K562 (cell line): ENCODE data around the gene TPGS1. TPM values are rescaled to one million over a fixed set of nuclear protein-coding genes. Genes with fewer than 3 reads are reported as not detected.

Source experiments
- DACH1 ChIP-seq: fragments of 450-650 bp; IDR thresholded peaks from 2 replicates; pipeline ENCODE4 v1.6.1; 2018; ENCODE audit not compliant: partially characterized antibody
- E2F6 ChIP-seq, 2 experiments: IDR thresholded peaks; 2 replicates each; pipeline ENCODE4 v1.6.1; 2011; ENCODE audit warnings: borderline replicate concordance in 1 of 2, control low read depth in 1 of 2, low read depth in 1 of 2, low read length in 1 of 2, mild to moderate bottlenecking in 1 of 2, mixed read lengths in 1 of 2, moderate library complexity in 1 of 2; ENCODE audit not compliant: insufficient read depth in 1 of 2, insufficient read length in 1 of 2, poor library complexity in 1 of 2, severe bottlenecking in 1 of 2; ENCODE audit errors: extremely low read depth in 1 of 2
- ESRRA ChIP-seq: fragments of 450-650 bp; IDR thresholded peaks from 2 replicates; pipeline ENCODE4 v1.6.1; 2014; ENCODE audit warnings: low read depth, mild to moderate bottlenecking, moderate library complexity, borderline replicate concordance
- HEY1 ChIP-seq: fragments of 250-450 bp; sonication (Bioruptor Pico); IDR thresholded peaks from 2 replicates; pipeline ENCODE4 v1.5.0; 2020; ENCODE audit warnings: mild to moderate bottlenecking, moderate library complexity, borderline replicate concordance
- HNRNPL ChIP-seq: fragments of 200-400 bp; formaldehyde crosslinking; IDR thresholded peaks from 2 replicates; pipeline ENCODE4 v1.6.1; 2017; ENCODE audit warnings: low read depth, mild to moderate bottlenecking, low read length
- KDM2B ChIP-seq: fragments of 250-450 bp; sonication (Bioruptor Pico); IDR thresholded peaks from 2 replicates; pipeline ENCODE4 v1.8.0; 2021; ENCODE audit warnings: mild to moderate bottlenecking, moderate library complexity
- PTRF ChIP-seq: fragments of 450-650 bp; IDR thresholded peaks from 2 replicates; pipeline ENCODE4 v1.6.1; 2016; ENCODE audit warnings: mild to moderate bottlenecking, missing genetic modification characterization, missing compliant biosample characterization
- STAG1 ChIP-seq: sonication (generic); formaldehyde crosslinking; IDR thresholded peaks from 2 replicates; pipeline ENCODE4 v1.5.0; 2020; ENCODE audit warnings: missing genetic modification reagents, borderline replicate concordance
- TAF9B ChIP-seq: fragments of 450-650 bp; IDR thresholded peaks from 2 replicates; pipeline ENCODE4 v1.6.1; 2018; ENCODE audit warnings: mild to moderate bottlenecking; ENCODE audit not compliant: partially characterized antibody
- ZNF124 ChIP-seq: sonication (generic); formaldehyde crosslinking; IDR thresholded peaks from 2 replicates; pipeline ENCODE4 v1.8.1; 2022; ENCODE audit warnings: missing genetic modification reagents
- ZNF165 ChIP-seq: fragments of 250-450 bp; sonication (Bioruptor Pico); IDR thresholded peaks from 2 replicates; pipeline ENCODE4 v1.4.0; 2020; ENCODE audit warnings: borderline replicate concordance
- ZNF282 ChIP-seq: sonication (generic); formaldehyde crosslinking; IDR thresholded peaks from 2 replicates; pipeline ENCODE4 v1.8.1; 2023; ENCODE audit warnings: missing genetic modification reagents
- ZNF395 ChIP-seq: fragments of 200-800 bp; sonication (Bioruptor generic); IDR thresholded peaks from 2 replicates; pipeline ENCODE4 v1.6.1; 2017; ENCODE audit warnings: missing genetic modification characterization, missing compliant biosample characterization
- ZNF431 ChIP-seq: sonication (generic); formaldehyde crosslinking; IDR thresholded peaks from 2 replicates; pipeline ENCODE4 v1.8.0; 2022; ENCODE audit warnings: mild to moderate bottlenecking, missing genetic modification reagents
- ZNF830 ChIP-seq: fragments of 250-450 bp; sonication (Bioruptor Pico); IDR thresholded peaks from 2 replicates; pipeline ENCODE4 v1.5.0; 2021; ENCODE audit warnings: mild to moderate bottlenecking
- polyA plus RNA-seq, 8 experiments: library from polyadenylated mRNA; depleted of rRNA in 4 of 8; stranded (reverse) in 5 of 8; unstranded in 3 of 8; fragments of >200 nt; fragmentation: Nextera tagmentation in 2 of 8; fragmentation: Illumina TruSeq in 1 of 8; extraction: Ambion mirVana in 2 of 8; extraction: Trizol in 1 of 8; gene quantifications; 2 replicates each; pipeline versions ENCODE4 v1.2.1 to v1.2.3, GENCODE V29; 2011 to 2014; ENCODE audit warnings: inconsistent platforms in 1 of 8, missing spikeins in 1 of 8
- total RNA-seq, 7 experiments: library from RNA; depleted of rRNA in 6 of 7; stranded (reverse); fragments of >200 nt in 6 of 7; fragmentation: Illumina TruSeq in 2 of 7; extraction: Trizol in 2 of 7; gene quantifications; 2 replicates each; pipeline versions ENCODE4 v1.2.1 to v1.2.3, GENCODE V29; 2011 to 2021; ENCODE audit warnings: low replicate concordance in 1 of 7
- TF ChIP-seq, protein P1 (sequence below): sonication (generic); formaldehyde crosslinking; IDR thresholded peaks from 2 replicates; pipeline ENCODE4 v1.8.1; 2023; ENCODE audit warnings: missing genetic modification reagents, mild to moderate bottlenecking, borderline replicate concordance
- TF ChIP-seq, protein P2 (sequence below), 2 experiments: fragments of 200-800 bp in 1 of 2; sonication (Bioruptor generic) in 1 of 2; sonication (generic) in 1 of 2; formaldehyde crosslinking in 1 of 2; IDR thresholded peaks in 1 of 2; conservative IDR thresholded peaks in 1 of 2; 2 replicates each; pipeline versions ENCODE4 v1.5.0 to v1.6.1; 2016 to 2020; ENCODE audit warnings: missing compliant biosample characterization in 1 of 2, missing genetic modification characterization in 1 of 2, missing genetic modification reagents in 1 of 2

The TPGS1 gene
- total and polyA plus RNA-seq, 9 of the 15 experiments (the other 6 are each of a cell fraction or from before 2014, with no cell fraction given), result 0.30 to 31.6 (median 1.2) TPM; not detected in 2

- TF ChIP-seq E2F6 (IDR thresholded peaks at IDR 0.05; ENCODE audit: borderline replicate concordance in 1 of 2, extremely low read depth in 1 of 2, insufficient read depth in 1 of 2, insufficient read length in 1 of 2, low read depth in 1 of 2, low read length in 1 of 2, poor library complexity in 1 of 2, severe bottlenecking in 1 of 2), result peak in 1 of 2 experiments; percentile 36
- TF ChIP-seq PTRF (tag), result no peak
- TF ChIP-seq KDM2B (CRISPR knock-in tag), result no peak
- TF ChIP-seq TAF9B, result no peak
- no peak for TF ChIP-seq ESRRA
- TF ChIP-seq STAG1 (CRISPR knock-in tag), result no peak
- TF ChIP-seq HNRNPL, result no peak
- TF ChIP-seq ZNF431 (CRISPR knock-in tag), result no peak
- TF ChIP-seq ZNF282 (CRISPR knock-in tag), result no peak
- TF ChIP-seq ZNF395, result no peak
- no peak for TF ChIP-seq DACH1
- TF ChIP-seq, protein P1, sequence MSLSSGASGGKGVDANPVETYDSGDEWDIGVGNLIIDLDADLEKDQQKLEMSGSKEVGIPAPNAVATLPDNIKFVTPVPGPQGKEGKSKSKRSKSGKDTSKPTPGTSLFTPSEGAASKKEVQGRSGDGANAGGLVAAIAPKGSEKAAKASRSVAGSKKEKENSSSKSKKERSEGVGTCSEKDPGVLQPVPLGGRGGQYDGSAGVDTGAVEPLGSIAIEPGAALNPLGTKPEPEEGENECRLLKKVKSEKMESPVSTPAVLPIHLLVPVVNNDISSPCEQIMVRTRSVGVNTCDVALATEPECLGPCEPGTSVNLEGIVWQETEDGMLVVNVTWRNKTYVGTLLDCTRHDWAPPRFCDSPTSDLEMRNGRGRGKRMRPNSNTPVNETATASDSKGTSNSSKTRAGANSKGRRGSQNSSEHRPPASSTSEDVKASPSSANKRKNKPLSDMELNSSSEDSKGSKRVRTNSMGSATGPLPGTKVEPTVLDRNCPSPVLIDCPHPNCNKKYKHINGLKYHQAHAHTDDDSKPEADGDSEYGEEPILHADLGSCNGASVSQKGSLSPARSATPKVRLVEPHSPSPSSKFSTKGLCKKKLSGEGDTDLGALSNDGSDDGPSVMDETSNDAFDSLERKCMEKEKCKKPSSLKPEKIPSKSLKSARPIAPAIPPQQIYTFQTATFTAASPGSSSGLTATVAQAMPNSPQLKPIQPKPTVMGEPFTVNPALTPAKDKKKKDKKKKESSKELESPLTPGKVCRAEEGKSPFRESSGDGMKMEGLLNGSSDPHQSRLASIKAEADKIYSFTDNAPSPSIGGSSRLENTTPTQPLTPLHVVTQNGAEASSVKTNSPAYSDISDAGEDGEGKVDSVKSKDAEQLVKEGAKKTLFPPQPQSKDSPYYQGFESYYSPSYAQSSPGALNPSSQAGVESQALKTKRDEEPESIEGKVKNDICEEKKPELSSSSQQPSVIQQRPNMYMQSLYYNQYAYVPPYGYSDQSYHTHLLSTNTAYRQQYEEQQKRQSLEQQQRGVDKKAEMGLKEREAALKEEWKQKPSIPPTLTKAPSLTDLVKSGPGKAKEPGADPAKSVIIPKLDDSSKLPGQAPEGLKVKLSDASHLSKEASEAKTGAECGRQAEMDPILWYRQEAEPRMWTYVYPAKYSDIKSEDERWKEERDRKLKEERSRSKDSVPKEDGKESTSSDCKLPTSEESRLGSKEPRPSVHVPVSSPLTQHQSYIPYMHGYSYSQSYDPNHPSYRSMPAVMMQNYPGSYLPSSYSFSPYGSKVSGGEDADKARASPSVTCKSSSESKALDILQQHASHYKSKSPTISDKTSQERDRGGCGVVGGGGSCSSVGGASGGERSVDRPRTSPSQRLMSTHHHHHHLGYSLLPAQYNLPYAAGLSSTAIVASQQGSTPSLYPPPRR (CRISPR knock-in tag), result no peak
- no peak for TF ChIP-seq HEY1
- TF ChIP-seq, protein P2, sequence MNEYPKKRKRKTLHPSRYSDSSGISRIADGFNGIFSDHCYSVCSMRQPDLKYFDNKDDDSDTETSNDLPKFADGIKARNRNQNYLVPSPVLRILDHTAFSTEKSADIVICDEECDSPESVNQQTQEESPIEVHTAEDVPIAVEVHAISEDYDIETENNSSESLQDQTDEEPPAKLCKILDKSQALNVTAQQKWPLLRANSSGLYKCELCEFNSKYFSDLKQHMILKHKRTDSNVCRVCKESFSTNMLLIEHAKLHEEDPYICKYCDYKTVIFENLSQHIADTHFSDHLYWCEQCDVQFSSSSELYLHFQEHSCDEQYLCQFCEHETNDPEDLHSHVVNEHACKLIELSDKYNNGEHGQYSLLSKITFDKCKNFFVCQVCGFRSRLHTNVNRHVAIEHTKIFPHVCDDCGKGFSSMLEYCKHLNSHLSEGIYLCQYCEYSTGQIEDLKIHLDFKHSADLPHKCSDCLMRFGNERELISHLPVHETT (CRISPR knock-in tag; conservative IDR thresholded peaks at IDR 0.05 in 1 of 2, IDR thresholded peaks at IDR 0.05 in 1 of 2), result no peak
- no peak for TF ChIP-seq ZNF830
- no peak for TF ChIP-seq ZNF124
- TF ChIP-seq ZNF165 (CRISPR knock-in tag), result no peak
Measured at GRCh38 chr19:491146-491741, 16.1 kb upstream of the TPGS1 start (continued).
